ENCODE measurements around the gene ASRGL1. TPM values are rescaled to one million over a fixed set of nuclear protein-coding genes. Genes with fewer than 3 reads are reported as not detected.
A peak's percentile ranks its signal among the peaks of the same experiment; 100 is the strongest.

The ASRGL1 gene
- total RNA-seq, 1 donor from 2014 or later = 9.3 TPM

DNA sequence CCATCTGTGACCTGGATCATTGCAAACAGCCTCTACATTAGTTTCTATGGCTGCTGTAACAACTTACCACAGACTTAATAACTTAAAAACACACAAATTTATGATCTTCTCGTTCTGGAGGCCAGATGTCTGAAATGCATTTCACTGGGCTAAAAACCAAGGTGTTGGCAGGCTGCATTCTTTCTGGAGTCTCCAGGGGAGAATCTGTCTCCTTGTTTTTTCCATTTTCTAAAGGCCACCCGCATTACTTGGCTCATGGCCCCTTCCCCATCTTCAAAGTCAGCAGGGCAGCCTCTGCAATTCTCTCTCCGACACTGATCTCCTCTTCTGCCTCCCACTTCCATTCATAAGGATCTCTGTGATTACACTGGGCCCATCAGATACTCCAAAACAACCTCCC lies 93.2 kb downstream of the ASRGL1 start:
- no peak overlapping the region for H3K4me3 Mint-ChIP-seq (ENCODE audit: unreplicated experiment)
- no peak for TF ChIP-seq CTCF (IDR thresholded peaks at IDR 0.05; ENCODE audit: unreplicated experiment)
- DNase-seq (ENCODE audit: low spot score) = no peak
- no peaks in the 10 kb centered on the region for H3K9me3 Mint-ChIP-seq (ENCODE audit: unreplicated experiment)
- peak overlapping the region; percentile 2 for H3K27ac Mint-ChIP-seq (ENCODE audit: unreplicated experiment)
- peaks cover 11% of the 10 kb centered on the region for H3K27me3 Mint-ChIP-seq (ENCODE audit: unreplicated experiment)
- peaks cover 5% of the 10 kb centered on the region for H3K36me3 Mint-ChIP-seq (ENCODE audit: low read depth, unreplicated experiment)
- H3K4me1 Mint-ChIP-seq (ENCODE audit: unreplicated experiment) = peaks cover 22% of the 10 kb centered on the region

DNA sequence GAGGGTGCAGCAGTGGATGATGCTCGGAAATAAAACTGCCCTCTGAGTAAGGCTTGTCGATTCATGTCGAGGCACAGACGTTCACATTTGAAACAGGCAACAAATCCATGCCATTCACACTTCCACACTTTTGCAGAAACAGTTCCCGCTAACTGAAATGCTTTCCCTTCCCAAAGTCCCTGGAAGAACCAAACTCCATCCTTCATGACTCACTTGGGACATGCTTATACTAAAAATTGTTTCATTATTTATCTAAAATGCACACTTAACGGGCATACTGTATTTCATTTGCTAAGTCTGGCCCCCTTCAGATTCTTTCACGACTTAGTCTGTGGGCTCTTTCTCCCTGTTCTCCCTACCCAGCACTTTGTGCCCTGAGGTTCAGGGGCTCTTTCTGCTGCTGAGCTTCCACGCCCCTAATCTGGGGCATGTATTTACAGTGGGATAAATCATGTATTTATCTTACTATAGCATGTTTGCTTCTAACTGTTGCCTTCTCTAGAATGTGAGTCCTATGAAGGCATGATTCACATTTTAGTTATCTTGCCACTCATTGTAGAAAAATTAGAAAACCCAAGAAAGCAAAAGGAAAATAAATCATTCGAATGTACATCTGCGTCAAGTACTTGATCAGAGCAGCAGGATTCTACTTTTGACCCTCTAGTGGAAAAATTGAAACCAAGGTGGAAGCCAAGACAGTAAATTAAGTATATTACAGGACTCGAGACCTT lies 94.1 kb downstream of the ASRGL1 start:
- Mint-ChIP-seq H3K27me3 (ENCODE audit: unreplicated experiment) (peaks cover 11% of the 10 kb centered on the region), H3K4me3 (ENCODE audit: unreplicated experiment) (no peak overlapping the region), H3K36me3 (ENCODE audit: low read depth, unreplicated experiment) (peaks cover 5% of the 10 kb centered on the region), H3K27ac (ENCODE audit: unreplicated experiment) (no peak overlapping the region), H3K4me1 (ENCODE audit: unreplicated experiment) (peaks cover 30% of the 10 kb centered on the region), H3K9me3 (ENCODE audit: unreplicated experiment) (no peaks in the 10 kb centered on the region)
- DNase-seq (ENCODE audit: low spot score) = no peak
- no peak for TF ChIP-seq CTCF (IDR thresholded peaks at IDR 0.05; ENCODE audit: unreplicated experiment)

- no peak overlapping the region for H3K27ac Mint-ChIP-seq (ENCODE audit: unreplicated experiment)
- H3K4me1 Mint-ChIP-seq (ENCODE audit: unreplicated experiment) = peaks cover 26% of the 10 kb centered on the region
- DNase-seq (ENCODE audit: low spot score) = no peak
- no peaks in the 10 kb centered on the region for H3K9me3 Mint-ChIP-seq (ENCODE audit: unreplicated experiment)
- TF ChIP-seq CTCF (IDR thresholded peaks at IDR 0.05; ENCODE audit: unreplicated experiment) = no peak
- H3K36me3 Mint-ChIP-seq (ENCODE audit: low read depth, unreplicated experiment) = peaks cover 5% of the 10 kb centered on the region
- no peak overlapping the region for H3K4me3 Mint-ChIP-seq (ENCODE audit: unreplicated experiment)
- peaks cover 11% of the 10 kb centered on the region for H3K27me3 Mint-ChIP-seq (ENCODE audit: unreplicated experiment)
These were observed 95.4 kb downstream of the ASRGL1 start for GRCh38 chr11:62432695-62433094.

DNA sequence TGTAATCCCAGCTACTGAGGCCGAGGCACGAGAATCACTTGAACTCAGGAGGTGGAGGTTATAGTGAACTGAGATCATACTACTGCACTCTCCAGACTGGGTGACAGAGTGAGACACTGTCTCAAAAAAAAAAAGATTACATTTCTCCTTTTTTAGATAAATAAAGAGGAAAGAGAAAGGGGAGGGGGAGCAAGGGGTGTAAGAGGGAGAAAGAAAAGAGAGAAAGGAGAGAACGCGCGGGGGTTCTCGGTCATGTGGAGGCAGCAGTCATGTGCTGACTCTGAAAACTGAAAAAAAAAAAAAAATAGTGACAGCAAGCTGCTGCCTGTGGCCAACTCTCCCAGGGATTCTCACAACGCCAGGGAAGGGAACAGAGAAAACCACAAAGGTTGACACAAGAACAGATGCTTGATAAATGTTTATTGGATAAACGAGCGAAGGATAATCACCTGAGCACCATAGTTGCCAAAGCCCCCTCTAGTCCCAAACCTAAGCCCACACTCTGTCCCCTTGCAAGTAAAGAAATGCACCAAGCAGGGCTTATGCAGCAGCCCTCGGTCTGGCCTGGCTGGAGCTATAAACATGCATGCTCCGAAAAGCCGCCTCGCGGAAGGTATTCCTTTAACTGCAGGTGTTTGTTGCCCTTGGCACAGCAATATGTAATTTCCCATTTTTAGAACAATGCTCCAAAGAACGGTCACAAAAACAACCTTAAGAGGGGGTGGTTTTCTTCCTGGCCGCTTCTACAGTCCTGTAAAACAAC lies 96.1 kb downstream of the ASRGL1 start:
- Mint-ChIP-seq H3K27ac (ENCODE audit: unreplicated experiment) (no peak overlapping the region), H3K27me3 (ENCODE audit: unreplicated experiment) (peaks cover 7% of the 10 kb centered on the region), H3K36me3 (ENCODE audit: low read depth, unreplicated experiment) (peaks cover 5% of the 10 kb centered on the region), H3K4me3 (ENCODE audit: unreplicated experiment) (no peak overlapping the region), H3K4me1 (ENCODE audit: unreplicated experiment) (peaks cover 26% of the 10 kb centered on the region), H3K9me3 (ENCODE audit: unreplicated experiment) (no peaks in the 10 kb centered on the region)
- no peak for DNase-seq (ENCODE audit: low spot score)
- TF ChIP-seq CTCF (IDR thresholded peaks at IDR 0.05; ENCODE audit: unreplicated experiment) = no peak

- TF ChIP-seq CTCF (IDR thresholded peaks at IDR 0.05; ENCODE audit: unreplicated experiment) = no peak
- DNase-seq (ENCODE audit: low spot score) = no peak
- Mint-ChIP-seq H3K4me1 (ENCODE audit: unreplicated experiment) (peaks cover 26% of the 10 kb centered on the region), H3K27me3 (ENCODE audit: unreplicated experiment) (peaks cover 7% of the 10 kb centered on the region), H3K36me3 (ENCODE audit: low read depth, unreplicated experiment) (peaks cover 5% of the 10 kb centered on the region), H3K4me3 (ENCODE audit: unreplicated experiment) (no peak overlapping the region), H3K9me3 (ENCODE audit: unreplicated experiment) (no peaks in the 10 kb centered on the region), H3K27ac (ENCODE audit: unreplicated experiment) (no peak overlapping the region)
These were observed 96.6 kb downstream of the ASRGL1 start for GRCh38 chr11:62433904-62434276.

Data from endothelial cell (in vitro differentiated cells).